NCI-H2029 (cell line): ENCODE data around the gene FAM234A.

ENCODE experiments used
- DNase-seq: peaks from one replicate; lab custom pipeline; 2025; lab: John Stamatoyannopoulos, UW

Gene FAM234A

DNA sequence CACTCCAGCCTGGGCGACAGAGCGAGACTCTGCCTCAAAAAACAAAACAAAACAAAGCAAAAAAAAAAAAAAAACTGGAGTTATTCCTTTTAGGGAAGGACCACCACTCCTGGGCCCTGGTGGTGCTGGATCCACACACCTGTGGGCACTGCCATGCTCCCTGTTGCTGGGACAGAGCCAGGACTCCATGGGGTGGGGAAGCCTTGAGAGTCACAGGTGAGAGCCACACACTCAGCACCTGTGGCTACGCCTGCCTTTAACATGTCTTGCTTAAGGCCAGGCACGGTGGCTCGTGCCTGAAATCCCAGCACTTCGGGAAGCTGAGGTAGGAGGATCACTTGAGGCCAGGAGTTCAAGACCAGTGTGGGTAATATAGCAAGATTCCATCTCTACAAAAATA is 66.6 kb downstream of the FAM234A start:
- DNase-seq = no peak

DNA sequence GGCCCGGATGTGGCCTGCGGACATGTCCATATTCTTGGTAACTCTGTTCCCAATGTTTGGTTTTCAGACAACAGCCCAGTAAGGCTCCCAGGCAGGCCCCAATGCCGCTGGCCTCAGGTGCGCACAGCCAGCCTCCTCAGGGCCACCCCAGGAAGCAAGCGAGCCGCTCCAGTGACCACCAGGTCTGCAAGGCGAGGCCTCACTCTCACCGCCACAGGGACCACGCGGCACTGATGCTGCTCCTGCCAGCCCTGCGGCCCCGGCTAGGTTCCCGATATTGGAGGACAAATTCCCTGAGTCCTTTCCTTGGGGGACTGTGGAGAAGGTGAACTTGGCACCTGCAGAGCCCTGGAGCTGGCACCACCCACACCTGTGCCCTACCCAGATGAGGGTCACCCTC is 67.3 kb downstream of the FAM234A start:
- no peak for DNase-seq

DNA sequence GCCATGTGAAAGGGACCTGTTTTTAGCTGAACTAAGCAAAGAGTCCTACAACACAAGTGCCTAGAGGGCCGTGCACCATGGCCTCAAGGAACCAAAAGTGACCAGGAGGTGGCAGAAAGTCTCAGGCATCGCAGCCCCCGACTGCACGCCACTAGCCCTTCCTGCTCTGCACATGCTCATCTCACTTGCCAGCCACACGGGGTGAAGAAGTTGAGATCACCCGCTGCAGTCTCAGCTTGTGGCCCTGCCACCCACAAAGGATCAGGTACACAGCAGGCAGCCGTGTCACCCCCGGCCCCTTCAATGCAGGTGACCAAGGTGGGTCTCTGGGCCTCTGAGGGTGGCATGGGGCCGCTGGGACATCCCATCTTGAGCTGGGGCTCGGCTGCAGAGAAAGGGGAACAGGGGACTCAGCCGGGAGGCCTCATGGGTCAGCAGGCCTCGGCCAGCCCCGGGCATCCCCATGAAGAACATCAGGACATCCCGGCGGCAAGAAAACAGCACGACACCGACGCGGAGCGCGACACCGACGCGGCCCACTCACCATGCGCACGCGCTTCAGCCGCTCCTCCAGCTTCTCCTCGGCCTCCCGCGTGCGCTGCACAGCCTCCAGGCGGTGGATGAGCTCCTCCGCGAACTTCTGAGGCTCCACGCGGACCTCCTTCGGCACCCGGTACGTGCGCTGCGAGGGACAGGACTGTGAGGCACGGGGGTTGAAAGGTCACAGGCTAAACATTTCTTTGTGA is 69.3 kb downstream of the FAM234A start:
- no peak for DNase-seq

DNA sequence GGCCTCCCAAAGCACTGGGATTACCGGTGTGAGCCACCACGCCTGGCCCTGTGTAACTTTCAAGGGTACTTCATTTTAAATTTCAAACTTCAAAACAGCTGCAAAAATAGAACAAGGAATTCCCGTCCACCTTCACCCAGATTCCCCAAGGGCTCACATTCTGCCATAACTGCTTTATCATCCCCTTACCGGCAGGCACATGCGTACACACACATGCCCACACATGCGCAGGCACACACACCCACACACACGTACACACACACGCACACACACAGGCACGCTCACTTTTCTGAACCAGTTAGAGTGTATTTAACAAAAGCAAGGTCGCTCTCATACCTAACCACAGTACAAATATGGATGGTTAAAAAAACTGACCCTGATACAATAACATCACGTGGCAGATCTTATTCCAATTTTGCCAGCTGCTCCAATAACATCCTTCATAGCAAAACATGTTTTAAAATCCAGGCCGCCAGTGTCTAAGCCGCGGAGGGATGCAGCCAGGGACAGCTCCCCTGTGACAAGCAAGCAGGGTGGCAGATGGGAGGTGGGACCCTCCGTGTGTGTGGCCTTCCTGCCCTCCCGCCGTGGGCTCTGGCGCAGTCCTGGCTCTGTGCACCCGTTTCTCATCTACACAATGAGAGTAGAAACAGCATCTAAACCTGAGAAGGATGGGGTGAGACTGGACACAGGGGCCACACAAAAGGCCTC is 71.5 kb downstream of the FAM234A start:
- DNase-seq = no peak

DNA sequence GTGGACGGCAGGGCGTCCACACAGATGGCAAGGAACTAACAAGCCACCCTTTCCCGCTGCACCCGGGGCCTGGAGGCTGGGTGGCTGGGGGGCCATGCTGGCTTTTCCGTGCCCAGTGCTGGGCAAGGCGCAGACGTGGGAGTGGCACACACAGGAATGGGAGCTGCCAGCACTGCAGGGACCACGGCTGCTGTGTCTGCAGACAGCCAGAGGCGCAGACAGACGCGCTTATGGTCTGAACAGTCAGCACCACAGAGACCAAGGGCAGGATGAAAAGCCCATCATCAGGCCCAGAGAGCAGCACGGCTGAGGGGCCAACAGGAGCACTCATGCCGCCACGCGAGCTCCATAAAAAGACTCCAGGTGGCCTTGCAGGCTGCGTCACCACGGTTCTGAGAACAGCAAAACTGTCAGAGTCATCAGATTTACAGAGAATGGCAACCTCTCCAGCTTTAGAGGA is 72.3 kb downstream of the FAM234A start:
- no peak for DNase-seq

DNA sequence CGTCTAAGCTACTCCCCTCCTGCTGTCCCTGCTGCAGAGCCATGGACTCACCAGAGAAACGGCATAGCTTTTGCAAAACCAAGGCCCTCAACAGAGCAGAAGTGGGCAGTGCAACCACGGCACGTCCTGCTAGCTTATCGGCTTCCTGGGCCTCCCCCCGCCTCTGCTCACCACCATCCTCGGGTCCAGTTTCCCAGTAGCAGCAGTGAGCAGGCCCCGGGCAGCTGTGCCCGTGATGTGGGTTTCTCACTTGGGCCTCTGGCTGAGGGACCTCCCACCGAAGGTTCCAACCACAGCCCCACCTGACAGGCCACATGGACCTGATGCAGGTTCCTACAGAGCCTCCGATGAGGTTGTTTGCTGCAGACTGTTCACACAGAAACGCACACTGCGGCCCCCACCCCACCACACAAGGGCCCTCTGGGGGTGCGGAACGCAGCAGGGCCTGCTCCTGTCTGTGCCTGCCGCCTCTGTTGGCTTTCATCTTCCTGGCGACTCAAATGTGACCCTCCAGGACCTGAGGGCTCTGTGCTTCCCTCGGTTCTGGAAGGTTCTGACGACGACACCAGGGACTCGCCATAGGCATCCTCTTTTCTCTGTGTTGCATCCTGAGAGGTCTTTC is 73.2 kb downstream of the FAM234A start:
- DNase-seq = no peak

DNA sequence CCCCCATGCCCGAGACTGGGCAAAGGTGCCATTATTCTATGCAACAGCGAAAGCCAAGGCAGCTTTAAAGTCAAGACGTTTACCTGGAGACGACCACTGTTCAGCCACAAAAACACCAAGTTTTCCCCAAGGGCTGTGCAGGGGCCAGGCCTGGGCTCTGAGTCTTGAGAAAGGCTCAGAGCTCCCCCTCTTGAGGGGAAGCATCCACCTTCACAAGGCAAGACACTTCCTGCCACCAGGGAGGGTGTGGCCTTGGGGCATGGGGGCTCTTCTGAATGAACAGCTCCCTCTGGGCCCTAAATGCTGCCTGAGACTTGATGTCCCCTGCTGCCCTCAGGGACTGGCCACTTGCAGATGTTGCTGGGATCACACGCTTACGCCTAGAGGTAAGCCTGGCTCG is 74.9 kb downstream of the FAM234A start:
- DNase-seq = no peak

DNA sequence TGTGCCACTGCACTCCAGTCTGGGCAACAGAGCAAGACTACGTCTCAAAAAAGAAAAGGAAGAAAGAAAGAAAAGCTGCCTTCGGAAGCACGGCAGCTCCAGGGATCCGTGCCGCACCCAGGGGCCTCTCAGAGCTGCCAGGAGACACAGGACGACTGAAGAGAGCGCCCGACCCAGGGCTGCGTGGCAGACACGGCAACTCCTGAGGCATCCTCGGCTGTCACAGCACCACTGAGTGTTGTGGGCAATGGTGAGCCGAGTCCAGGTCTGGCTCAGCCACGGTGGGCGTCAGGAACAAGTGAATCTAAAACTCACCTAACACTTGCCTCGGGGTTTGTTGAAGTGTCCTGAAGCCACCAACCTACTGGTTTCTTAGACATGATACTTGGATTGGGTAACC is 77.1 kb downstream of the FAM234A start:
- no peak for DNase-seq

DNA sequence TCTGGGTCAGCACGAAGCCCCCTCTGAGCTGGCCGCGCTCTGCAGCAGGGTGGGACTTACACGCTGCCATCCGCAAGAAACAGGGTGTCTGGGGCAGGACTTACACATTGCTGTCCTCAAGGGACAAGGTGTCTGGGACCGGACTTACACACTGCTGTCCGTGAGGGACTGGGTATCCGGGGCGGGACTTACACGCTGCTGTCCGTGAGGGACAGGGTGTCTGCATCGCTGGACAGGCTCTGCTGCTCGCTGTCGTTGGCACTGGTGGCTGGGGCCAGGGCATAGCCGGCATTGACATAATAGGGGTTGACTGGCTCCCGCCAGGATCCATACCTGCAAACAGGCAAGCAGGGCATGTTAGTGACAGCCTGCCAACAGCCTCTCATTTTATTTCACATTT is 79.7 kb downstream of the FAM234A start:
- DNase-seq = no peak

DNA sequence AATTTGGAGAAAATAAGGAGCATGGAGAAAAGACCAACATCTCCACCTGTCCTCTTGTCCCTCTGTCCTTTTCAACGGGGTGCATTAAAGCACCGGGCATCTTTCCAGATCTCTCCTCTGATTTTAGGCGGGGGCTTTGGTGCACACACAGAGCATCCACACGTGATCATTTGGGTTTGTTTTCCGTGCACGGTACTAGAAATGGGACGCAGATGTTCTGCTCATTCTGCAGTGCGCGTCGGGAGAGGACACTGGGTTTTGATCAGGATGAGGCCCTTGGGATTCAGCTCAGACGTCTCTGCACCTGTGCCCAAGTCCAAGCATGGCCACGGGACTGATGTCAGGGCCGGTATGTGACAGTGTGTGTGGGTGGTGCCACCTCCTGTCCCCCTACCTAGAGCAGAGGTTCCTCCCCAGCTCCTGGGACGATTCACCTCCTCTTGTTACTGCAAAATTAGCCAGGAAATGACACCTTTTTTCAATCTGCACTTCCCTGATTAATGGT is 80.2 kb downstream of the FAM234A start:
- no peak for DNase-seq
